GM12865 (cell line): ENCODE data around the gene GNG3.
A peak's percentile ranks its signal among the peaks of the same experiment; 100 is the strongest.

ENCODE experiments used
- DNase-seq: peaks from one replicate; pipeline ENCODE4 v3.0.0; 2010; ENCODE audit warnings: low read depth
- H3K4me3 ChIP-seq: 2 replicates; pipeline ENCODE4 v1.5.1; 2011; ENCODE audit warnings: mild to moderate bottlenecking, low read depth, low read length, control low read depth
- TF ChIP-seq, protein P1 (sequence below): IDR thresholded peaks from 2 replicates; pipeline ENCODE4 v1.5.1; 2011; ENCODE audit warnings: low read length, control low read depth, low read depth, inconsistent platforms; ENCODE audit not compliant: insufficient read depth; ENCODE audit errors: missing control alignments

Gene GNG3

DNA sequence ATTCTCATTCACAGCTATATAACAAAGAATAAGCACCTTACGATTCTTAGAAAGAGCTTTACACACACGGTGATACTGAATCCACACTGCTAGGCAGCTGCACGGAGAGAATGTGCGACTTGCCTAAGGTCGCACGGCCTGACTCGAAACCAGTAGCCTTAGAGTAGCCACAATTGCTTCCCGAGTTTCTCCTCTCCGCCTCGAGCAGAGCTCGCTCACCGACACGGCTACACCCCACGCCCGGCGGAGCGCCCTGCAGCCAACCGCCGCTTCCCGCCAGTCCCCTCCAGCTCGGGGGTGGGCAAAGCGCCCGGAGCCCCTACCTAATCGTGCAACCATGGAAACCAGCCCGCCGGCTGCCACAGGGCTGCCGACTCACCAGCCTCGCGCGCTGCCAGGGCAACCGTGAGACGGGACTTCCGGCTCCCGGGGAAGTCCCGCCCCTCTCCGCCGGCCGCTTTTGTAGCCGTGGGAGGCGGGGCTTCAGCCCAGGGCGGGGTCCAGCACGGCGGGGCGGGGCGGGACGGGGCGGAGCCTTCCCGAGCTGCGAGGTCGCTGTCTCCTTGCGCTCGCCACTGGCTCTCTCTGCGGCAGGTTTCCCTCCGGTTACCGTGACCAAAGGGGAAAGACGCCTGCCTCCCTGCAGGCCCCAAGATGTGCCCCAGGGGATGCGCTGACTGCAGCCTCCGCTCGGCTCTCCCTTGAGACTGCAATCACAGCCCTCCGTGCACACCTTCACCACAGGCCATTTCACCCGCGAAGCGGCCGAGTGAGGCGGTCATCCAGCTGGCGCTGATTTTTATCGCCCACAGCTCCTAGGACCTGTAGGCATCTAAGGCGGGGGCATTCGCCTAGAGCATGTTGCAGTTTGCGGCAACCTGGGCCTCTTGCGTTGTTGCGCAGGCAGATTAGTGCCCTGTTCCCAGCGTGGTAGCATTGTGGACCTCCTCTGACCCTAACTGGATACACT is 1.3 kb upstream of the GNG3 start:
- peak; percentile 96 for DNase-seq
- H3K4me3 ChIP-seq: peak overlapping the region; percentile 81
- TF ChIP-seq, protein P1, sequence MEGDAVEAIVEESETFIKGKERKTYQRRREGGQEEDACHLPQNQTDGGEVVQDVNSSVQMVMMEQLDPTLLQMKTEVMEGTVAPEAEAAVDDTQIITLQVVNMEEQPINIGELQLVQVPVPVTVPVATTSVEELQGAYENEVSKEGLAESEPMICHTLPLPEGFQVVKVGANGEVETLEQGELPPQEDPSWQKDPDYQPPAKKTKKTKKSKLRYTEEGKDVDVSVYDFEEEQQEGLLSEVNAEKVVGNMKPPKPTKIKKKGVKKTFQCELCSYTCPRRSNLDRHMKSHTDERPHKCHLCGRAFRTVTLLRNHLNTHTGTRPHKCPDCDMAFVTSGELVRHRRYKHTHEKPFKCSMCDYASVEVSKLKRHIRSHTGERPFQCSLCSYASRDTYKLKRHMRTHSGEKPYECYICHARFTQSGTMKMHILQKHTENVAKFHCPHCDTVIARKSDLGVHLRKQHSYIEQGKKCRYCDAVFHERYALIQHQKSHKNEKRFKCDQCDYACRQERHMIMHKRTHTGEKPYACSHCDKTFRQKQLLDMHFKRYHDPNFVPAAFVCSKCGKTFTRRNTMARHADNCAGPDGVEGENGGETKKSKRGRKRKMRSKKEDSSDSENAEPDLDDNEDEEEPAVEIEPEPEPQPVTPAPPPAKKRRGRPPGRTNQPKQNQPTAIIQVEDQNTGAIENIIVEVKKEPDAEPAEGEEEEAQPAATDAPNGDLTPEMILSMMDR: no peak

GRCh38 chr11:62706850-62707247 is 627 bp upstream of the GNG3 start:
- no peak for DNase-seq
- TF ChIP-seq, protein P1: no peak
- no peak overlapping the region for H3K4me3 ChIP-seq

GRCh38 chr11:62708392-62708791 is 916 bp downstream of the GNG3 start:
- DNase-seq: no peak
- H3K4me3 ChIP-seq: peak overlapping the region; percentile 69
- TF ChIP-seq, protein P1: no peak

DNA sequence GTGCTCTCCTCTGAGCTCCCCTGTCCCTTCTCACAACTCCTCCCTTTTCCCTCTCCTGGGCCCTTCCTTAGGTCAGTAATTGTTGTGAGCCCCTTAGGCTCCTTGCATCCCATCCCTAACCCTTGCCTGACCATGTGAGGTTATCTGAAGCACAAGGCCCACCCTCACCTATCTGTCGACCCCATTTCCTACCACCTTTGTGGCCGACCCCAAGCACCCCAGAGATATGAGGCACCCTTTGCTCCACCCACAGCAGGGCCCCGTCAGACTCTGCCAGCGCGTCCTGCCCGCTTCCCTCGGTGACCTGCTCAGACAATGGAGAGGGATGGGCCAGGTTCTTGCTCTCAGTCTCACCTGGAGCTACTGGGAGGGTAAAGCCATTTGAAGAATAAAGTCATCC is 1.3 kb downstream of the GNG3 start:
- DNase-seq: no peak
- TF ChIP-seq, protein P1: no peak
- peak overlapping the region; percentile 69 for H3K4me3 ChIP-seq

GRCh38 chr11:62709247-62710000 is 1.9 kb downstream of the GNG3 start:
- DNase-seq: peak; percentile 99
- H3K4me3 ChIP-seq: peak overlapping the region; percentile 71
- TF ChIP-seq, protein P1: no peak

- peak; percentile 68 for DNase-seq
- H3K4me3 ChIP-seq: peak overlapping the region; percentile 71
- TF ChIP-seq, protein P1: no peak
Observed at GRCh38 chr11:62710001-62710345, 2.5 kb downstream of the GNG3 start.
